GM23338 (cell line): ENCODE measurements around the gene GLDC. TPM values are rescaled to one million over a fixed set of nuclear protein-coding genes. Genes with fewer than 3 reads are reported as not detected.

ENCODE experiments used
- ATAC-seq: fragments of 200-7000 bp; cut with Tn5 transposase; 3 replicates; pipeline ENCODE4 v1.9.1; 2020
- DNase-seq: peaks from one replicate; pipeline ENCODE4 v3.0.0-alpha.2; 2015; ENCODE audit warnings: low spot score
- H2AFZ ChIP-seq: fragments of 200-600 bp; sonication (generic); 2 replicates; pipeline ENCODE4 v1.8.0; 2016; ENCODE audit warnings: antibody characterized with exemption, mild to moderate bottlenecking, moderate library complexity
- H3F3A ChIP-seq: fragments of 200-600 bp; sonication (generic); replicated peaks from 2 replicates; pipeline ENCODE4 v1.8.0; 2017; ENCODE audit warnings: antibody characterized with exemption, mixed run types, low read depth
- H3K27ac ChIP-seq: fragments of 200-600 bp; sonication (generic); 2 replicates; pipeline ENCODE4 v1.6.1; 2016; ENCODE audit warnings: low read depth
- H3K27me3 ChIP-seq: fragments of 200-600 bp; sonication (generic); 2 replicates; pipeline ENCODE4 v1.8.0; 2016; ENCODE audit warnings: mild to moderate bottlenecking, mixed run types, moderate library complexity; ENCODE audit not compliant: insufficient read depth
- H3K36me3 ChIP-seq: fragments of 200-600 bp; sonication (generic); 2 replicates; pipeline ENCODE4 v1.8.0; 2016; ENCODE audit warnings: mild to moderate bottlenecking; ENCODE audit not compliant: insufficient read depth
- H3K4me1 ChIP-seq: fragments of 200-600 bp; sonication (generic); 2 replicates; pipeline ENCODE4 v1.8.0; 2016; ENCODE audit warnings: mild to moderate bottlenecking, moderate library complexity; ENCODE audit not compliant: insufficient read depth
- H3K4me2 ChIP-seq: fragments of 200-600 bp; sonication (generic); 2 replicates; pipeline ENCODE4 v1.7.1; 2017; ENCODE audit warnings: mixed run types
- H3K4me3 ChIP-seq: fragments of 200-600 bp; sonication (generic); 2 replicates; pipeline ENCODE4 v1.6.1; 2016; ENCODE audit warnings: mixed run types
- H3K79me2 ChIP-seq: fragments of 200-600 bp; sonication (generic); replicated peaks from 2 replicates; pipeline ENCODE4 v1.8.0; 2017; ENCODE audit warnings: mild to moderate bottlenecking; ENCODE audit not compliant: insufficient read depth
- H3K9me2 ChIP-seq: fragments of 200-600 bp; sonication (generic); 2 replicates; pipeline ENCODE4 v1.8.0; 2017; ENCODE audit not compliant: insufficient read depth
- H4K20me1 ChIP-seq: fragments of 200-600 bp; sonication (generic); replicated peaks from 2 replicates; pipeline ENCODE4 v1.8.0; 2017; ENCODE audit warnings: mild to moderate bottlenecking; ENCODE audit not compliant: insufficient read depth
- H3K27ac Mint-ChIP-seq: 2 replicates; pipeline ENCODE4 v1.8.0; 2020; ENCODE audit warnings: inconsistent platforms, mild to moderate bottlenecking, moderate library complexity, mixed read lengths
- H3K27me3 Mint-ChIP-seq: 3 replicates; pipeline ENCODE4 v1.8.0; 2022; ENCODE audit warnings: low read depth, mild to moderate bottlenecking, moderate library complexity, mixed read lengths, inconsistent platforms; ENCODE audit not compliant: insufficient read depth, poor library complexity
- H3K36me3 Mint-ChIP-seq: 3 replicates; pipeline ENCODE4 v1.8.0; 2021; ENCODE audit warnings: low read depth, mild to moderate bottlenecking, inconsistent platforms, moderate library complexity, mixed read lengths
- H3K4me1 Mint-ChIP-seq: 3 replicates; pipeline ENCODE4 v1.8.0; 2020; ENCODE audit warnings: mild to moderate bottlenecking, inconsistent platforms, mixed read lengths
- H3K4me3 Mint-ChIP-seq: 3 replicates; pipeline ENCODE4 v1.8.0; 2021; ENCODE audit warnings: moderate library complexity, mild to moderate bottlenecking, inconsistent platforms, mixed read lengths
- H3K9me3 Mint-ChIP-seq: 3 replicates; pipeline ENCODE4 v1.8.0; 2020; ENCODE audit warnings: moderate library complexity, mild to moderate bottlenecking, inconsistent platforms, mixed read lengths
- CREB1 ChIP-seq: fragments of 250-450 bp; sonication (Bioruptor Pico); IDR thresholded peaks from 2 replicates; pipeline ENCODE4 v1.5.0; 2020; ENCODE audit warnings: low read depth, mild to moderate bottlenecking, moderate library complexity
- CTCF ChIP-seq, 2 experiments: fragments of 200-600 bp in 1 of 2; sonication (generic) in 1 of 2; conservative IDR thresholded peaks; 2 replicates each; pipeline versions ENCODE4 v1.5.1 to v1.6.1; 2016 to 2017; ENCODE audit warnings: antibody characterized with exemption in 2 of 2, low read depth in 2 of 2, mild to moderate bottlenecking in 2 of 2, moderate library complexity in 1 of 2
- ETS1 ChIP-seq: IDR thresholded peaks from 2 replicates; pipeline ENCODE4 v1.6.1; 2016; ENCODE audit warnings: antibody characterized with exemption
- EZH2 ChIP-seq: fragments of 200-600 bp; sonication (generic); IDR thresholded peaks from one replicate; pipeline ENCODE4 v1.8.0; 2017; ENCODE audit warnings: antibody characterized with exemption, mild to moderate bottlenecking, low read depth; ENCODE audit not compliant: unreplicated experiment
- EZH2phosphoT487 ChIP-seq: fragments of 200-600 bp; sonication (generic); IDR thresholded peaks from one replicate; pipeline ENCODE4 v1.8.1; 2018; ENCODE audit warnings: antibody characterized with exemption; ENCODE audit not compliant: unreplicated experiment
- JUNB ChIP-seq: IDR thresholded peaks from one replicate; pipeline ENCODE4 v1.6.1; 2016; ENCODE audit warnings: antibody characterized with exemption; ENCODE audit not compliant: unreplicated experiment
- NANOG ChIP-seq: IDR thresholded peaks from 2 replicates; pipeline ENCODE4 v1.6.1; 2016; ENCODE audit warnings: antibody characterized with exemption, borderline replicate concordance
- POLR2AphosphoS5 ChIP-seq: IDR thresholded peaks from 2 replicates; pipeline ENCODE4 v1.6.1; 2016; ENCODE audit warnings: antibody characterized with exemption, low read depth
- REST ChIP-seq: IDR thresholded peaks from one replicate; pipeline ENCODE4 v1.6.1; 2018; ENCODE audit warnings: antibody characterized with exemption; ENCODE audit not compliant: unreplicated experiment
- STAT1 ChIP-seq: IDR thresholded peaks from one replicate; pipeline ENCODE4 v1.6.1; 2016; ENCODE audit warnings: antibody characterized with exemption; ENCODE audit not compliant: unreplicated experiment
- ZNF114 ChIP-seq: fragments of 250-450 bp; sonication (Bioruptor Pico); IDR thresholded peaks from 2 replicates; pipeline ENCODE4 v1.5.0; 2020; ENCODE audit warnings: mild to moderate bottlenecking, moderate library complexity
- ZNF331 ChIP-seq: fragments of 250-450 bp; sonication (Bioruptor Pico); IDR thresholded peaks from 2 replicates; pipeline ENCODE4 v1.5.0; 2020; ENCODE audit warnings: low read depth, mild to moderate bottlenecking, moderate library complexity
- ZNF462 ChIP-seq: fragments of 250-450 bp; sonication (Bioruptor Pico); IDR thresholded peaks from 2 replicates; pipeline ENCODE4 v1.5.0; 2020; ENCODE audit warnings: mild to moderate bottlenecking, moderate library complexity
- polyA plus RNA-seq: library from polyadenylated mRNA; unstranded; fragments of >200 nt; fragmentation: Nextera tagmentation; extraction: Ambion mirVana; gene quantifications from 2 replicates; pipeline ENCODE4 v1.2.1, GENCODE V29; 2016
- total RNA-seq: library from RNA; depleted of rRNA; stranded (reverse); fragments of >200 nt; shearing (Covaris generic); gene quantifications from 2 replicates; pipeline ENCODE4 v1.2.3, GENCODE V29; 2014

GLDC gene
- total and polyA plus RNA-seq, 2 experiments from 2014 or later = 63.5 to 139 TPM

- Mint-ChIP-seq H3K4me3 (no peak overlapping the region), H3K4me1 (peaks cover 6% of the 10 kb centered on the region; the same call in 2 of the 3 replicates), H3K27ac (no peak overlapping the region), H3K9me3 (no peaks in the 10 kb centered on the region), H3K36me3 (peaks cover 58% of the 10 kb centered on the region), H3K27me3 (peaks cover 2% of the 10 kb centered on the region)
- H3K27ac ChIP-seq = no peak overlapping the region
- DNase-seq (no peak), ATAC-seq (no peak)
- H3K9me2 ChIP-seq = no peaks in the 10 kb centered on the region
- H3K79me2 ChIP-seq = no peaks in the 10 kb centered on the region
- peaks cover 29% of the 10 kb centered on the region; the same call in 1 of the 2 replicates for H3K36me3 ChIP-seq
- H2AFZ ChIP-seq = no peak overlapping the region
- H3K27me3 ChIP-seq = no peaks in the 10 kb centered on the region
- H4K20me1 ChIP-seq = no peaks in the 10 kb centered on the region; the same call in 1 of the 2 replicates
- TF ChIP-seq CREB1 (CRISPR knock-in tag) = no peak
- TF ChIP-seq EZH2phosphoT487 = no peak
- no peak for TF ChIP-seq ZNF462 (CRISPR knock-in tag)
- no peak for TF ChIP-seq JUNB
- no peak for TF ChIP-seq ZNF331 (CRISPR knock-in tag)
- TF ChIP-seq ZNF114 (CRISPR knock-in tag) = no peak
- no peak for TF ChIP-seq CTCF (conservative IDR thresholded peaks at IDR 0.05; ENCODE audit: low read depth in 2 of 2)
- TF ChIP-seq NANOG = no peak
- no peak for TF ChIP-seq ETS1
- TF ChIP-seq REST = no peak
- no peak for TF ChIP-seq POLR2AphosphoS5
- no peak for TF ChIP-seq EZH2
- no peak for TF ChIP-seq STAT1
- H3K4me3 ChIP-seq = no peak overlapping the region
- peaks cover 11% of the 10 kb centered on the region; the same call in 1 of the 2 replicates for H3K4me1 ChIP-seq
- H3K4me2 ChIP-seq = no peak overlapping the region
- no peaks in the 10 kb centered on the region for H3F3A ChIP-seq
These were observed 143.9 kb downstream of the GLDC start for GRCh38 chr9:6501526-6502210.
